Neural cell (in vitro differentiated cells): Measurements from ENCODE around the gene C11orf42. TPM values are rescaled to one million over a fixed set of nuclear protein-coding genes. Genes with fewer than 3 reads are reported as not detected.

Experiments
- H2AFZ ChIP-seq: fragments of 200-600, 300-800 bp; sonication (generic), shearing (Covaris generic); 2 replicates; pipeline ENCODE4 v1.6.0; 2014; ENCODE audit warnings: low read depth, mild to moderate bottlenecking, antibody characterized with exemption, low read length, moderate library complexity
- H3F3A ChIP-seq: fragments of 200-600 bp; shearing (Covaris generic); 2 replicates; pipeline ENCODE4 v1.6.1; 2016; ENCODE audit warnings: mild to moderate bottlenecking, moderate library complexity, mixed read lengths, antibody characterized with exemption, low read length; ENCODE audit not compliant: insufficient read depth, poor library complexity, severe bottlenecking
- H3K27ac ChIP-seq: fragments of 200-600, 300-800 bp; sonication (generic), shearing (Covaris generic); 2 replicates; pipeline ENCODE4 v1.5.1; 2014; ENCODE audit warnings: mild to moderate bottlenecking, low read length, moderate library complexity
- H3K27me3 ChIP-seq: fragments of 300-800, 200-600 bp; sonication (generic), shearing (Covaris generic); 2 replicates; pipeline ENCODE4 v1.6.0; 2014; ENCODE audit warnings: mild to moderate bottlenecking, low read depth, low read length, moderate library complexity; ENCODE audit not compliant: insufficient read depth
- H3K36me3 ChIP-seq: fragments of 300-800, 200-600 bp; sonication (generic), shearing (Covaris generic); 2 replicates; pipeline ENCODE4 v1.5.1; 2014; ENCODE audit warnings: mild to moderate bottlenecking, antibody characterized with exemption, low read length, moderate library complexity; ENCODE audit not compliant: insufficient read depth
- H3K4me2 ChIP-seq: fragments of 300-800, 200-600 bp; sonication (generic), shearing (Covaris generic); 2 replicates; pipeline ENCODE4 v1.6.0; 2014; ENCODE audit warnings: mild to moderate bottlenecking, low read length
- H3K4me3 ChIP-seq: fragments of 300-800, 200-600 bp; sonication (generic), shearing (Covaris generic); 2 replicates; pipeline ENCODE4 v1.5.1; 2014; ENCODE audit warnings: mild to moderate bottlenecking, low read length, moderate library complexity
- H3K79me2 ChIP-seq: fragments of 200-600 bp; shearing (Covaris generic); replicated peaks from 2 replicates; pipeline ENCODE4 v1.6.0; 2014; ENCODE audit warnings: mild to moderate bottlenecking, low read length, moderate library complexity; ENCODE audit not compliant: insufficient read depth
- H3K9ac ChIP-seq: fragments of 300-800, 200-600 bp; sonication (generic), shearing (Covaris generic); 2 replicates; pipeline ENCODE4 v1.6.1; 2016; ENCODE audit warnings: mild to moderate bottlenecking, low read length, mixed read lengths
- H3K9me2 ChIP-seq: fragments of 200-600 bp; shearing (Covaris generic); 2 replicates; pipeline ENCODE4 v1.6.1; 2016; ENCODE audit warnings: mild to moderate bottlenecking, low read length, mixed read lengths; ENCODE audit not compliant: insufficient read depth
- H3K9me3 ChIP-seq: fragments of 200-600, 300-800 bp; sonication (generic), shearing (Covaris generic); 2 replicates; pipeline ENCODE4 v1.6.1; 2016; ENCODE audit warnings: mild to moderate bottlenecking, mixed run types, low read length, moderate library complexity, mixed read lengths
- H4K20me1 ChIP-seq: fragments of 200-600 bp; shearing (Covaris generic); 2 replicates; pipeline ENCODE4 v1.6.1; 2016; ENCODE audit warnings: mild to moderate bottlenecking, mixed run types; ENCODE audit not compliant: insufficient read depth
- EP300 ChIP-seq: fragments of 450-650 bp; conservative IDR thresholded peaks from 2 replicates; pipeline ENCODE4 v1.6.1; 2014; ENCODE audit warnings: antibody characterized with exemption, mild to moderate bottlenecking, moderate library complexity; ENCODE audit not compliant: poor library complexity, severe bottlenecking
- EZH2 ChIP-seq: fragments of 200-600, 300-800 bp; shearing (Covaris generic), sonication (generic); IDR thresholded peaks from 2 replicates; pipeline ENCODE4 v1.6.1; 2014; ENCODE audit warnings: antibody characterized with exemption, low read length, borderline replicate concordance, mild to moderate bottlenecking; ENCODE audit not compliant: insufficient read depth, poor library complexity, severe bottlenecking
- MXI1 ChIP-seq: fragments of 450-650 bp; conservative IDR thresholded peaks from 2 replicates; pipeline ENCODE4 v1.6.1; 2014; ENCODE audit warnings: antibody characterized with exemption, mild to moderate bottlenecking; ENCODE audit not compliant: poor library complexity, severe bottlenecking
- POLR2AphosphoS5 ChIP-seq: IDR thresholded peaks from 2 replicates; pipeline ENCODE4 v1.6.1; 2012
- RAD21 ChIP-seq: fragments of 450-650 bp; conservative IDR thresholded peaks from 2 replicates; pipeline ENCODE4 v1.6.1; 2014; ENCODE audit warnings: antibody characterized with exemption, mild to moderate bottlenecking, moderate library complexity
- SMC3 ChIP-seq: fragments of 450-650 bp; conservative IDR thresholded peaks from 2 replicates; pipeline ENCODE4 v1.6.1; 2014; ENCODE audit warnings: antibody characterized with exemption, mild to moderate bottlenecking, moderate library complexity; ENCODE audit not compliant: poor library complexity
- TAF1 ChIP-seq: IDR thresholded peaks from 2 replicates; pipeline ENCODE4 v1.6.1; 2012; ENCODE audit warnings: low read depth
- polyA plus RNA-seq: library from polyadenylated mRNA; depleted of rRNA; stranded (reverse); fragments of >200 nt; gene quantifications from 2 replicates; pipeline ENCODE4 v1.2.3, GENCODE V29; 2014
- TF ChIP-seq, protein P1 (sequence below): IDR thresholded peaks from 2 replicates; pipeline ENCODE4 v1.6.1; 2012; ENCODE audit warnings: borderline replicate concordance
- TF ChIP-seq, protein P2 (sequence below): fragments of 450-650 bp; IDR thresholded peaks from 2 replicates; pipeline ENCODE4 v1.5.1; 2014; ENCODE audit warnings: antibody characterized with exemption, mild to moderate bottlenecking, moderate library complexity; ENCODE audit not compliant: poor library complexity, severe bottlenecking

Gene C11orf42
- polyA plus RNA-seq, 1 donor from 2014 or later = not detected

DNA sequence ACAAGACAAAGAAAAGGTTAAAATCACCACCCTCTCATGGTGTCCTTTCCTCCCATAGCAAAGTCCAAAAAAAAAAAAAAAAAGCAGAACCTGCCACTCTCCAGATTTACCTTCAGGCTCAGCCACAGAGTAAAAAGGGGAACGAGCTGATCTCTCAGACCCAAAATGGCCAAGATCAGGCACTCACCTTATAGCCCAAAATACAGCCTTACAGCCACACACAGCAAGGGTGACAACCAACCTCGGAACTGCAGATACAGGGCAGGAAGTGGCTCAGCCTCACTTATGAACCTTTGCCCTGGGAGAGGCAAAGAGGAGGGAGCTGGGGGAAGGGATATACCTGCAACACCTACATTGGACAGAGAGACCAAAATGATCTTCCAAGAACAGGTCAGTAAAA is 24.6 kb downstream of the C11orf42 start:
- Histone ChIP-seq H2AFZ (no peak overlapping the region), H3K36me3 (no peaks in the 10 kb centered on the region), H3K4me3 (no peak overlapping the region), H3K27ac (no peak overlapping the region), H3K9me3 (no peaks in the 10 kb centered on the region), H3K79me2 (peaks cover 72% of the 10 kb centered on the region), H3K9me2 (no peaks in the 10 kb centered on the region), H4K20me1 (no peaks in the 10 kb centered on the region), H3K27me3 (no peaks in the 10 kb centered on the region), H3F3A (no peaks in the 10 kb centered on the region), H3K9ac (no peak overlapping the region), H3K4me2 (no peak overlapping the region)
- TF ChIP-seq EP300 = no peak
- TF ChIP-seq, protein P1, sequence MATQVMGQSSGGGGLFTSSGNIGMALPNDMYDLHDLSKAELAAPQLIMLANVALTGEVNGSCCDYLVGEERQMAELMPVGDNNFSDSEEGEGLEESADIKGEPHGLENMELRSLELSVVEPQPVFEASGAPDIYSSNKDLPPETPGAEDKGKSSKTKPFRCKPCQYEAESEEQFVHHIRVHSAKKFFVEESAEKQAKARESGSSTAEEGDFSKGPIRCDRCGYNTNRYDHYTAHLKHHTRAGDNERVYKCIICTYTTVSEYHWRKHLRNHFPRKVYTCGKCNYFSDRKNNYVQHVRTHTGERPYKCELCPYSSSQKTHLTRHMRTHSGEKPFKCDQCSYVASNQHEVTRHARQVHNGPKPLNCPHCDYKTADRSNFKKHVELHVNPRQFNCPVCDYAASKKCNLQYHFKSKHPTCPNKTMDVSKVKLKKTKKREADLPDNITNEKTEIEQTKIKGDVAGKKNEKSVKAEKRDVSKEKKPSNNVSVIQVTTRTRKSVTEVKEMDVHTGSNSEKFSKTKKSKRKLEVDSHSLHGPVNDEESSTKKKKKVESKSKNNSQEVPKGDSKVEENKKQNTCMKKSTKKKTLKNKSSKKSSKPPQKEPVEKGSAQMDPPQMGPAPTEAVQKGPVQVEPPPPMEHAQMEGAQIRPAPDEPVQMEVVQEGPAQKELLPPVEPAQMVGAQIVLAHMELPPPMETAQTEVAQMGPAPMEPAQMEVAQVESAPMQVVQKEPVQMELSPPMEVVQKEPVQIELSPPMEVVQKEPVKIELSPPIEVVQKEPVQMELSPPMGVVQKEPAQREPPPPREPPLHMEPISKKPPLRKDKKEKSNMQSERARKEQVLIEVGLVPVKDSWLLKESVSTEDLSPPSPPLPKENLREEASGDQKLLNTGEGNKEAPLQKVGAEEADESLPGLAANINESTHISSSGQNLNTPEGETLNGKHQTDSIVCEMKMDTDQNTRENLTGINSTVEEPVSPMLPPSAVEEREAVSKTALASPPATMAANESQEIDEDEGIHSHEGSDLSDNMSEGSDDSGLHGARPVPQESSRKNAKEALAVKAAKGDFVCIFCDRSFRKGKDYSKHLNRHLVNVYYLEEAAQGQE = no peak

DNA sequence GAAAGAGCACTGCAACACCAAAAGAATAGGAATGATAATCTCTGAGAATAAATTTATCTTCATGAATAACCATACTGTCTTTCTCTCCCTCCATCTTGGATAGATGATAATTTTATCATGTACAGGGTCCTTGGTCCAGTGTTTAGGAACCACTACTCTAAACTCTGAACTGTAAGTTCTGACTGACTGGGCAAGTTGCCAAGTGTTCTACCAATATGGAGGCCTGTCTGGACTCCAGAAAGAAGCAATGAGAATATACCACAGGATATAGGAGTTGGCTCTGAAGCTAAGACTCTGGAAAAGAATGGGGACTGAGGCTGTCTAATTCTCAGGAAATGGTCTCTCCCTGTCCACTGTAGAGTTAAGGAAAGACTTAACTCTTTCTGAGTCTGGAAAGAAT is 27.5 kb downstream of the C11orf42 start:
- Histone ChIP-seq H2AFZ (no peak overlapping the region), H3K27ac (no peak overlapping the region), H3F3A (no peaks in the 10 kb centered on the region), H3K9ac (no peak overlapping the region), H3K9me3 (no peaks in the 10 kb centered on the region), H3K9me2 (no peaks in the 10 kb centered on the region), H3K79me2 (peaks cover 58% of the 10 kb centered on the region), H3K36me3 (no peaks in the 10 kb centered on the region), H4K20me1 (no peaks in the 10 kb centered on the region), H3K4me3 (peak overlapping the region; percentile 70), H3K27me3 (no peaks in the 10 kb centered on the region), H3K4me2 (peak overlapping the region; percentile 92)
- no peak for TF ChIP-seq EZH2
- no peak for TF ChIP-seq SMC3
- no peak for TF ChIP-seq EP300

DNA sequence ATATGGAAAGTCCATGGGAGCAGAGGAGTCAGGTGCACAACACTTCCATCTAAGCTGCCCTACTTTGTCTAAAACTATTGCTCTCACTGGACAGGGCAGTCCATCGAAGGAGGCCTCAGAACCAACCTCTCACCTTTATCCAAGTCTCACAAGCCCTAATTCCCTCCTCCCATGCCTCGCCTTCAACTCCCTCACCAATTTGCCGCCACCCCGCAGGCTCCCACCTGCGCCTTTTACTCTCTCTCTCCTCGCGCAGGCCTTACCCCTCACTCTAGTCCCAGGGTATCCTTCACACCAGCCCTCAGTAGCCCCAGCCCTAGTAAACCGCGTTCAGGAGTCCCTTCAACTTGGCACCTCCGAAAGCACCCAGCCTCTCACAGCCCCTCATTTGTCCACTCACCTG is 28.6 kb downstream of the C11orf42 start:
- Histone ChIP-seq H3K27ac (peak overlapping the region; percentile 77), H3F3A (no peaks in the 10 kb centered on the region), H2AFZ (peak overlapping the region; percentile 84), H3K9ac (peak overlapping the region; percentile 77), H3K79me2 (peaks cover 49% of the 10 kb centered on the region), H3K27me3 (no peaks in the 10 kb centered on the region), H3K9me3 (no peaks in the 10 kb centered on the region), H4K20me1 (no peaks in the 10 kb centered on the region), H3K9me2 (no peaks in the 10 kb centered on the region), H3K4me3 (peak overlapping the region; percentile 70), H3K4me2 (peak overlapping the region; percentile 92), H3K36me3 (no peaks in the 10 kb centered on the region)
- TF ChIP-seq EP300 (no peak), TAF1 (no peak), POLR2AphosphoS5 (no peak), EZH2 (no peak), SMC3 (no peak), MXI1 (no peak), RAD21 (no peak)
- TF ChIP-seq, protein P2, sequence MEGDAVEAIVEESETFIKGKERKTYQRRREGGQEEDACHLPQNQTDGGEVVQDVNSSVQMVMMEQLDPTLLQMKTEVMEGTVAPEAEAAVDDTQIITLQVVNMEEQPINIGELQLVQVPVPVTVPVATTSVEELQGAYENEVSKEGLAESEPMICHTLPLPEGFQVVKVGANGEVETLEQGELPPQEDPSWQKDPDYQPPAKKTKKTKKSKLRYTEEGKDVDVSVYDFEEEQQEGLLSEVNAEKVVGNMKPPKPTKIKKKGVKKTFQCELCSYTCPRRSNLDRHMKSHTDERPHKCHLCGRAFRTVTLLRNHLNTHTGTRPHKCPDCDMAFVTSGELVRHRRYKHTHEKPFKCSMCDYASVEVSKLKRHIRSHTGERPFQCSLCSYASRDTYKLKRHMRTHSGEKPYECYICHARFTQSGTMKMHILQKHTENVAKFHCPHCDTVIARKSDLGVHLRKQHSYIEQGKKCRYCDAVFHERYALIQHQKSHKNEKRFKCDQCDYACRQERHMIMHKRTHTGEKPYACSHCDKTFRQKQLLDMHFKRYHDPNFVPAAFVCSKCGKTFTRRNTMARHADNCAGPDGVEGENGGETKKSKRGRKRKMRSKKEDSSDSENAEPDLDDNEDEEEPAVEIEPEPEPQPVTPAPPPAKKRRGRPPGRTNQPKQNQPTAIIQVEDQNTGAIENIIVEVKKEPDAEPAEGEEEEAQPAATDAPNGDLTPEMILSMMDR = no peak
- TF ChIP-seq, protein P1 = no peak
